ENCODE data around the gene CBLN1. TPM values are rescaled to one million over a fixed set of nuclear protein-coding genes. Genes with fewer than 3 reads are reported as not detected.
A peak's percentile ranks its signal among the peaks of the same experiment; 100 is the strongest.

The CBLN1 gene
- total RNA-seq, 2 donors from 2014 or later = 0.15 to 1.3 TPM

GRCh38 chr16:49260253-49260652 is 21.4 kb downstream of the CBLN1 start:
- H3K4me3 Mint-ChIP-seq = no peak overlapping the region
- no peak overlapping the region for H3K27ac Mint-ChIP-seq
- H3K9me3 ChIP-seq (ENCODE audit: control insufficient read depth, low read length) = peaks cover 13% of the 10 kb centered on the region
- no peak overlapping the region for H3K27ac ChIP-seq (ENCODE audit: low read depth, low read length)
- H3K36me3 ChIP-seq (ENCODE audit: control insufficient read depth, insufficient read depth, low read length) = no peaks in the 10 kb centered on the region
- DNase-seq = no peak
- no peaks in the 10 kb centered on the region for H3K4me1 ChIP-seq (ENCODE audit: control insufficient read depth, insufficient read depth, low read length)
- TF ChIP-seq, protein P1, sequence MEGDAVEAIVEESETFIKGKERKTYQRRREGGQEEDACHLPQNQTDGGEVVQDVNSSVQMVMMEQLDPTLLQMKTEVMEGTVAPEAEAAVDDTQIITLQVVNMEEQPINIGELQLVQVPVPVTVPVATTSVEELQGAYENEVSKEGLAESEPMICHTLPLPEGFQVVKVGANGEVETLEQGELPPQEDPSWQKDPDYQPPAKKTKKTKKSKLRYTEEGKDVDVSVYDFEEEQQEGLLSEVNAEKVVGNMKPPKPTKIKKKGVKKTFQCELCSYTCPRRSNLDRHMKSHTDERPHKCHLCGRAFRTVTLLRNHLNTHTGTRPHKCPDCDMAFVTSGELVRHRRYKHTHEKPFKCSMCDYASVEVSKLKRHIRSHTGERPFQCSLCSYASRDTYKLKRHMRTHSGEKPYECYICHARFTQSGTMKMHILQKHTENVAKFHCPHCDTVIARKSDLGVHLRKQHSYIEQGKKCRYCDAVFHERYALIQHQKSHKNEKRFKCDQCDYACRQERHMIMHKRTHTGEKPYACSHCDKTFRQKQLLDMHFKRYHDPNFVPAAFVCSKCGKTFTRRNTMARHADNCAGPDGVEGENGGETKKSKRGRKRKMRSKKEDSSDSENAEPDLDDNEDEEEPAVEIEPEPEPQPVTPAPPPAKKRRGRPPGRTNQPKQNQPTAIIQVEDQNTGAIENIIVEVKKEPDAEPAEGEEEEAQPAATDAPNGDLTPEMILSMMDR (conservative IDR thresholded peaks at IDR 0.05) = no peak
- H3K4me1 Mint-ChIP-seq = no peaks in the 10 kb centered on the region
- no peaks in the 10 kb centered on the region for H3K36me3 Mint-ChIP-seq (ENCODE audit: low read depth)
- no peaks in the 10 kb centered on the region for H3K27me3 ChIP-seq (ENCODE audit: control insufficient read depth, insufficient read depth, low read length, poor library complexity, severe bottlenecking)
- no peak overlapping the region for H3K4me3 ChIP-seq (ENCODE audit: low read length)
- WGBS, 2 experiments (ENCODE audit: insufficient coverage in 1 of 2, insufficient read length in 1 of 2) = 81 to 94% methylated on average over 2 to 3 of the region's 3 CpGs
- H3K27me3 Mint-ChIP-seq (ENCODE audit: insufficient read depth) = peaks cover 8% of the 10 kb centered on the region
- no peaks in the 10 kb centered on the region for H3K9me3 Mint-ChIP-seq
- no peak overlapping the region for H3K9ac ChIP-seq (ENCODE audit: extremely low read depth, low read length, poor library complexity, severe bottlenecking)

DNA sequence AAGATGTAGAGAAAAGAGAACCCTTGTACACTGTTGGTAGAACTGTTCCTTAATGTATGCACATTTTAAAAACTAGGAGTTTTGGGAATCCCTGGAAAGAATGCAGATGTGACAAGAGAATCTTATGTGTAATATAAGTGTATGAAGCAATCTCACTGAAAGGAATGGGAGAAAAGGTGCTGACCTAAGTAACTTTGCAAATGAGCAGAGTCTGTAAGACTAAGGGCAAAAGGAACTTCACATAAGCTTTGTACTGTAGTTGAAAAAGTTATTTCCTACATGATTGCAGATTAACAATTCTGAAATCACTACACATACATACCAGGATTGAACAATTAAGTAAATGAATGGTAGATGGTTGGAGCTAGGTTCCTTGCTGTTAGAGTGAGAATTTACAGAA is 22.3 kb downstream of the CBLN1 start:
- H3K9me3 ChIP-seq (ENCODE audit: control insufficient read depth, low read length) = peaks cover 14% of the 10 kb centered on the region
- Mint-ChIP-seq H3K4me3 (no peak overlapping the region), H3K9me3 (no peaks in the 10 kb centered on the region), H3K27me3 (ENCODE audit: insufficient read depth) (peaks cover 8% of the 10 kb centered on the region), H3K36me3 (ENCODE audit: low read depth) (no peaks in the 10 kb centered on the region), H3K27ac (no peak overlapping the region), H3K4me1 (no peaks in the 10 kb centered on the region)
- no peak overlapping the region for H3K9ac ChIP-seq (ENCODE audit: extremely low read depth, low read length, poor library complexity, severe bottlenecking)
- no peak for DNase-seq
- H3K27ac ChIP-seq (ENCODE audit: low read depth, low read length) = no peak overlapping the region
- no peak overlapping the region for H3K4me3 ChIP-seq (ENCODE audit: low read length)
- TF ChIP-seq, protein P1 (conservative IDR thresholded peaks at IDR 0.05) = no peak
- peaks cover 5% of the 10 kb centered on the region for H3K4me1 ChIP-seq (ENCODE audit: control insufficient read depth, insufficient read depth, low read length)
- no peaks in the 10 kb centered on the region for H3K27me3 ChIP-seq (ENCODE audit: control insufficient read depth, insufficient read depth, low read length, poor library complexity, severe bottlenecking)
- H3K36me3 ChIP-seq (ENCODE audit: control insufficient read depth, insufficient read depth, low read length) = no peaks in the 10 kb centered on the region

DNA sequence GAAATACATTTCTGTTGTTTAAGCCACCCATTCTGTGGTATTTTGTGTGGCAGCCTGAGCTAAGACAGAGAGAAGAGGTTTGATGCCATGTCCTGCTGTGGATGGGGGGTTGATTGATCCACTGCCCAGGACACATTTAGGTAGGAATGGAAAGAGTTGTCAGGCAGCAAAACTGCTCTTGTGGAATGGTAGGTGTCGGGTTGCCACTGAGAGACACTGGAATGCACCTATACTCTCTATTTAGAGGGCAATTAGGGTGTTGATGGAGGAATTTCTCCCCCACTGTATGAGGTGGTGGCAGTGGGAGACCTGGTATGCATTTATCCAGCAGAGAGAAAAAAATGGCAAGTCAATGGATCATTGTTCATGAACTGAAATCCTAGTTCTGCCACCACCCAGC is 30.9 kb downstream of the CBLN1 start:
- H3K27me3 ChIP-seq (ENCODE audit: control insufficient read depth, insufficient read depth, low read length, poor library complexity, severe bottlenecking) = no peaks in the 10 kb centered on the region
- no peaks in the 10 kb centered on the region for H3K36me3 ChIP-seq (ENCODE audit: control insufficient read depth, insufficient read depth, low read length)
- Mint-ChIP-seq H3K27ac (no peak overlapping the region), H3K36me3 (ENCODE audit: low read depth) (no peaks in the 10 kb centered on the region), H3K4me1 (peaks cover 3% of the 10 kb centered on the region), H3K27me3 (ENCODE audit: insufficient read depth) (no peaks in the 10 kb centered on the region), H3K4me3 (no peak overlapping the region), H3K9me3 (no peaks in the 10 kb centered on the region)
- H3K4me1 ChIP-seq (ENCODE audit: control insufficient read depth, insufficient read depth, low read length) = peaks cover 5% of the 10 kb centered on the region
- peak; percentile 49 for DNase-seq
- no peak overlapping the region for H3K9ac ChIP-seq (ENCODE audit: extremely low read depth, low read length, poor library complexity, severe bottlenecking)
- TF ChIP-seq, protein P1 (conservative IDR thresholded peaks at IDR 0.05) = no peak
- H3K27ac ChIP-seq (ENCODE audit: low read depth, low read length) = no peak overlapping the region
- no peak overlapping the region for H3K4me3 ChIP-seq (ENCODE audit: low read length)
- 100% methylated on average over 1 of the region's 1 CpG; no CpG with 5 or more reads in 1 of the 2 experiments for WGBS, 2 experiments (ENCODE audit: insufficient coverage in 1 of 2, insufficient read length in 1 of 2)
- peaks cover 5% of the 10 kb centered on the region for H3K9me3 ChIP-seq (ENCODE audit: control insufficient read depth, low read length)
